Tibial nerve (tissue), 4 donors: ENCODE results near the gene GHDC.

ENCODE experiments used
- EP300 ChIP-seq, 2 donors: sonication (generic); formaldehyde crosslinking; IDR thresholded peaks; one replicate each; pipeline ENCODE4 v1.6.1; 2017; ENCODE audit warnings: antibody characterized with exemption in 2 of 2, mild to moderate bottlenecking in 1 of 2
- POLR2A ChIP-seq, 2 donors: fragments of 450-650 bp; IDR thresholded peaks; one replicate each; pipeline ENCODE4 v1.6.1; 2017; ENCODE audit warnings: antibody characterized with exemption in 2 of 2, mild to moderate bottlenecking in 2 of 2, moderate library complexity in 2 of 2
- TF ChIP-seq, protein P1 (sequence below), 5 experiments: fragments of 200-600 bp in 3 of 5; fragments of 450-650 bp in 2 of 5; sonication (generic) in 3 of 5; IDR thresholded peaks; one replicate each; pipeline ENCODE4 v1.5.1; 2016 to 2019; ENCODE audit warnings: antibody characterized with exemption in 5 of 5, mild to moderate bottlenecking in 3 of 5, moderate library complexity in 2 of 5

DNA sequence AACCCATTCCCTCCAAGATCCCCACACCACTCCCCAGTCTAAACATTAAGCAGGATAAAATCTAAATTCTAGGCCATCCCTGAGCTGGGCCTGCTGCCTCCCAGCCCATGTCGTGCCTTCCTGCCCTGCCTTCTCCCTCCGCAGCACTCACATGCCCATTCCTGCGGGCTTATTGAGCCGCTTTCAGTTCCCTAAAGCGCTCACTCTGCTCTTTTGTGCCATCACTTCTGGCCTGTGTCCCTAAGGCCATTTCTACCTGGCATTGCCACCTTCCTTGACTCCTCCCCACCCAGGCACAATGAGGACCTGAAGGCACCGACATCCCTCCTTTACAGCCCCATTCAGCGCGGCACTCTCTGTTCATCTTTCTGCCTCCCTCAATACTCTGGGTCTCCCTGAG lies 26.5 kb downstream of the GHDC start:
- TF ChIP-seq POLR2A (IDR thresholded peaks at IDR 0.05) (no peak), EP300 (IDR thresholded peaks at IDR 0.05) (no peak)
- TF ChIP-seq, protein P1, sequence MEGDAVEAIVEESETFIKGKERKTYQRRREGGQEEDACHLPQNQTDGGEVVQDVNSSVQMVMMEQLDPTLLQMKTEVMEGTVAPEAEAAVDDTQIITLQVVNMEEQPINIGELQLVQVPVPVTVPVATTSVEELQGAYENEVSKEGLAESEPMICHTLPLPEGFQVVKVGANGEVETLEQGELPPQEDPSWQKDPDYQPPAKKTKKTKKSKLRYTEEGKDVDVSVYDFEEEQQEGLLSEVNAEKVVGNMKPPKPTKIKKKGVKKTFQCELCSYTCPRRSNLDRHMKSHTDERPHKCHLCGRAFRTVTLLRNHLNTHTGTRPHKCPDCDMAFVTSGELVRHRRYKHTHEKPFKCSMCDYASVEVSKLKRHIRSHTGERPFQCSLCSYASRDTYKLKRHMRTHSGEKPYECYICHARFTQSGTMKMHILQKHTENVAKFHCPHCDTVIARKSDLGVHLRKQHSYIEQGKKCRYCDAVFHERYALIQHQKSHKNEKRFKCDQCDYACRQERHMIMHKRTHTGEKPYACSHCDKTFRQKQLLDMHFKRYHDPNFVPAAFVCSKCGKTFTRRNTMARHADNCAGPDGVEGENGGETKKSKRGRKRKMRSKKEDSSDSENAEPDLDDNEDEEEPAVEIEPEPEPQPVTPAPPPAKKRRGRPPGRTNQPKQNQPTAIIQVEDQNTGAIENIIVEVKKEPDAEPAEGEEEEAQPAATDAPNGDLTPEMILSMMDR (IDR thresholded peaks at IDR 0.05), result no peak
